Measurements from ENCODE around the gene ABCA3.

ABCA3 gene

GRCh38 chr16:2373176-2373575 lies 32.6 kb upstream of the ABCA3 start:
- H3K9ac ChIP-seq (ENCODE audit: low read length in 5 of 5): no peak overlapping the region
- no peaks in the 10 kb centered on the region for H3K9me3 ChIP-seq (ENCODE audit: control insufficient read depth in 5 of 5, low read length in 5 of 5)
- no peaks in the 10 kb centered on the region for H3K27me3 ChIP-seq (ENCODE audit: control insufficient read depth in 5 of 5, insufficient read depth in 4 of 5, low read length in 5 of 5)
- H3K36me3 ChIP-seq (ENCODE audit: control insufficient read depth in 5 of 5, insufficient read depth in 5 of 5, low read length in 5 of 5): no peaks in the 10 kb centered on the region
- peaks cover 0 to 54% (median 54%) of the 10 kb centered on the region in 5 donors for H3K4me1 ChIP-seq (ENCODE audit: control insufficient read depth in 5 of 5, insufficient read depth in 5 of 5, low read length in 5 of 5)
- no peak overlapping the region for H3K4me3 ChIP-seq (ENCODE audit: low read depth in 1 of 5, low read length in 5 of 5)
- peak overlapping the region; percentile 45 for H3K27ac ChIP-seq (ENCODE audit: low read depth, low read length)

GRCh38 chr16:2372684-2373083 lies 32.2 kb upstream of the ABCA3 start:
- peaks cover 0 to 55% (median 54%) of the 10 kb centered on the region in 5 donors for H3K4me1 ChIP-seq (ENCODE audit: control insufficient read depth in 5 of 5, insufficient read depth in 5 of 5, low read length in 5 of 5)
- H3K9me3 ChIP-seq (ENCODE audit: control insufficient read depth in 5 of 5, low read length in 5 of 5): no peaks in the 10 kb centered on the region
- no peaks in the 10 kb centered on the region for H3K36me3 ChIP-seq (ENCODE audit: control insufficient read depth in 5 of 5, insufficient read depth in 5 of 5, low read length in 5 of 5)
- H3K27ac ChIP-seq (ENCODE audit: low read depth, low read length): peak overlapping the region; percentile 45
- H3K9ac ChIP-seq (ENCODE audit: low read length in 5 of 5): no peak overlapping the region
- no peak overlapping the region for H3K4me3 ChIP-seq (ENCODE audit: low read depth in 1 of 5, low read length in 5 of 5)
- H3K27me3 ChIP-seq (ENCODE audit: control insufficient read depth in 5 of 5, insufficient read depth in 4 of 5, low read length in 5 of 5): no peaks in the 10 kb centered on the region

- Histone ChIP-seq H3K27me3 (ENCODE audit: control insufficient read depth in 5 of 5, insufficient read depth in 4 of 5, low read length in 5 of 5) (no peaks in the 10 kb centered on the region), H3K4me3 (ENCODE audit: low read depth in 1 of 5, low read length in 5 of 5) (no peak overlapping the region), H3K9me3 (ENCODE audit: control insufficient read depth in 5 of 5, low read length in 5 of 5) (no peaks in the 10 kb centered on the region), H3K9ac (ENCODE audit: low read length in 5 of 5) (no peak overlapping the region), H3K4me1 (ENCODE audit: control insufficient read depth in 5 of 5, insufficient read depth in 5 of 5, low read length in 5 of 5) (peaks cover 0 to 55% (median 54%) of the 10 kb centered on the region in 5 donors), H3K36me3 (ENCODE audit: control insufficient read depth in 5 of 5, insufficient read depth in 5 of 5, low read length in 5 of 5) (no peaks in the 10 kb centered on the region), H3K27ac (ENCODE audit: low read depth, low read length) (no peak overlapping the region)
Observed at GRCh38 chr16:2371421-2371820, 30.9 kb upstream of the ABCA3 start.

- no peaks in the 10 kb centered on the region for H3K9me3 ChIP-seq (ENCODE audit: control insufficient read depth in 5 of 5, low read length in 5 of 5)
- H3K27ac ChIP-seq (ENCODE audit: low read depth, low read length): no peak overlapping the region
- H3K9ac ChIP-seq (ENCODE audit: low read length in 5 of 5): no peak overlapping the region
- no peaks in the 10 kb centered on the region for H3K27me3 ChIP-seq (ENCODE audit: control insufficient read depth in 5 of 5, insufficient read depth in 4 of 5, low read length in 5 of 5)
- peaks cover 0 to 55% (median 54%) of the 10 kb centered on the region in 5 donors for H3K4me1 ChIP-seq (ENCODE audit: control insufficient read depth in 5 of 5, insufficient read depth in 5 of 5, low read length in 5 of 5)
- H3K4me3 ChIP-seq (ENCODE audit: low read depth in 1 of 5, low read length in 5 of 5): no peak overlapping the region
- H3K36me3 ChIP-seq (ENCODE audit: control insufficient read depth in 5 of 5, insufficient read depth in 5 of 5, low read length in 5 of 5): no peaks in the 10 kb centered on the region
Observed at GRCh38 chr16:2370721-2371120, 30.2 kb upstream of the ABCA3 start.

- H3K27ac ChIP-seq (ENCODE audit: low read depth, low read length): no peak overlapping the region
- H3K9ac ChIP-seq (ENCODE audit: low read length in 5 of 5): no peak overlapping the region
- no peak overlapping the region for H3K4me3 ChIP-seq (ENCODE audit: low read depth in 1 of 5, low read length in 5 of 5)
- no peaks in the 10 kb centered on the region for H3K27me3 ChIP-seq (ENCODE audit: control insufficient read depth in 5 of 5, insufficient read depth in 4 of 5, low read length in 5 of 5)
- H3K4me1 ChIP-seq (ENCODE audit: control insufficient read depth in 5 of 5, insufficient read depth in 5 of 5, low read length in 5 of 5): peaks cover 0 to 35% (median 35%) of the 10 kb centered on the region in 5 donors
- no peaks in the 10 kb centered on the region for H3K36me3 ChIP-seq (ENCODE audit: control insufficient read depth in 5 of 5, insufficient read depth in 5 of 5, low read length in 5 of 5)
- no peaks in the 10 kb centered on the region for H3K9me3 ChIP-seq (ENCODE audit: control insufficient read depth in 5 of 5, low read length in 5 of 5)
Observed at GRCh38 chr16:2366660-2367309, 26.3 kb upstream of the ABCA3 start.

- no peak overlapping the region for H3K27ac ChIP-seq (ENCODE audit: low read depth, low read length)
- no peak overlapping the region for H3K4me3 ChIP-seq (ENCODE audit: low read depth in 1 of 5, low read length in 5 of 5)
- H3K27me3 ChIP-seq (ENCODE audit: control insufficient read depth in 5 of 5, insufficient read depth in 4 of 5, low read length in 5 of 5): no peaks in the 10 kb centered on the region
- peaks cover 0 to 23% (median 23%) of the 10 kb centered on the region in 5 donors for H3K4me1 ChIP-seq (ENCODE audit: control insufficient read depth in 5 of 5, insufficient read depth in 5 of 5, low read length in 5 of 5)
- H3K9me3 ChIP-seq (ENCODE audit: control insufficient read depth in 5 of 5, low read length in 5 of 5): no peaks in the 10 kb centered on the region
- H3K36me3 ChIP-seq (ENCODE audit: control insufficient read depth in 5 of 5, insufficient read depth in 5 of 5, low read length in 5 of 5): no peaks in the 10 kb centered on the region
- no peak overlapping the region for H3K9ac ChIP-seq (ENCODE audit: low read length in 5 of 5)
Observed at GRCh38 chr16:2365397-2366294, 25.1 kb upstream of the ABCA3 start.

GRCh38 chr16:2364638-2365210 lies 24.2 kb upstream of the ABCA3 start:
- no peak overlapping the region for H3K27ac ChIP-seq (ENCODE audit: low read depth, low read length)

GRCh38 chr16:2362218-2362617 lies 21.7 kb upstream of the ABCA3 start:
- no peaks in the 10 kb centered on the region for H3K36me3 ChIP-seq (ENCODE audit: control insufficient read depth in 5 of 5, insufficient read depth in 5 of 5, low read length in 5 of 5)
- H3K9me3 ChIP-seq (ENCODE audit: control insufficient read depth in 5 of 5, low read length in 5 of 5): no peaks in the 10 kb centered on the region
- no peak overlapping the region for H3K4me3 ChIP-seq (ENCODE audit: low read depth in 1 of 5, low read length in 5 of 5)
- H3K9ac ChIP-seq (ENCODE audit: low read length in 5 of 5): no peak overlapping the region
- no peaks in the 10 kb centered on the region for H3K4me1 ChIP-seq (ENCODE audit: control insufficient read depth in 5 of 5, insufficient read depth in 5 of 5, low read length in 5 of 5)
- no peak overlapping the region for H3K27ac ChIP-seq (ENCODE audit: low read depth, low read length)
- H3K27me3 ChIP-seq (ENCODE audit: control insufficient read depth in 5 of 5, insufficient read depth in 4 of 5, low read length in 5 of 5): peaks cover 0 to 4% (median 0%) of the 10 kb centered on the region in 5 donors

More at GRCh38 chr16:2364638-2365210, 24.2 kb upstream of the ABCA3 start:
- Histone ChIP-seq H3K4me3 (ENCODE audit: low read depth in 1 of 5, low read length in 5 of 5) (no peak overlapping the region), H3K4me1 (ENCODE audit: control insufficient read depth in 5 of 5, insufficient read depth in 5 of 5, low read length in 5 of 5) (peaks cover 0 to 17% (median 15%) of the 10 kb centered on the region in 5 donors), H3K9me3 (ENCODE audit: control insufficient read depth in 5 of 5, low read length in 5 of 5) (no peaks in the 10 kb centered on the region), H3K36me3 (ENCODE audit: control insufficient read depth in 5 of 5, insufficient read depth in 5 of 5, low read length in 5 of 5) (no peaks in the 10 kb centered on the region), H3K9ac (ENCODE audit: low read length in 5 of 5) (no peak overlapping the region), H3K27me3 (ENCODE audit: control insufficient read depth in 5 of 5, insufficient read depth in 4 of 5, low read length in 5 of 5) (peaks cover 0 to 2% (median 0%) of the 10 kb centered on the region in 5 donors)

GRCh38 chr16:2361129-2361528 lies 20.6 kb upstream of the ABCA3 start:
- no peaks in the 10 kb centered on the region for H3K9me3 ChIP-seq (ENCODE audit: control insufficient read depth in 5 of 5, low read length in 5 of 5)
- no peak overlapping the region for H3K4me3 ChIP-seq (ENCODE audit: low read depth in 1 of 5, low read length in 5 of 5)
- H3K9ac ChIP-seq (ENCODE audit: low read length in 5 of 5): no peak overlapping the region
- H3K27ac ChIP-seq (ENCODE audit: low read depth, low read length): no peak overlapping the region
- H3K27me3 ChIP-seq (ENCODE audit: control insufficient read depth in 5 of 5, insufficient read depth in 4 of 5, low read length in 5 of 5): peaks cover 0 to 4% (median 0%) of the 10 kb centered on the region in 5 donors
- H3K4me1 ChIP-seq (ENCODE audit: control insufficient read depth in 5 of 5, insufficient read depth in 5 of 5, low read length in 5 of 5): no peaks in the 10 kb centered on the region
- no peaks in the 10 kb centered on the region for H3K36me3 ChIP-seq (ENCODE audit: control insufficient read depth in 5 of 5, insufficient read depth in 5 of 5, low read length in 5 of 5)

- Histone ChIP-seq H3K9ac (ENCODE audit: low read length in 5 of 5) (no peak overlapping the region), H3K27ac (ENCODE audit: low read depth, low read length) (no peak overlapping the region), H3K9me3 (ENCODE audit: control insufficient read depth in 5 of 5, low read length in 5 of 5) (no peaks in the 10 kb centered on the region), H3K27me3 (ENCODE audit: control insufficient read depth in 5 of 5, insufficient read depth in 4 of 5, low read length in 5 of 5) (peaks cover 0 to 4% (median 0%) of the 10 kb centered on the region in 5 donors), H3K4me3 (ENCODE audit: low read depth in 1 of 5, low read length in 5 of 5) (no peak overlapping the region), H3K4me1 (ENCODE audit: control insufficient read depth in 5 of 5, insufficient read depth in 5 of 5, low read length in 5 of 5) (no peaks in the 10 kb centered on the region), H3K36me3 (ENCODE audit: control insufficient read depth in 5 of 5, insufficient read depth in 5 of 5, low read length in 5 of 5) (no peaks in the 10 kb centered on the region)
Observed at GRCh38 chr16:2359919-2360318, 19.4 kb upstream of the ABCA3 start.
